Cardiac muscle cell (in vitro differentiated cells and primary cell): ENCODE data around the gene SPARC. TPM values are rescaled to one million over a fixed set of nuclear protein-coding genes. Genes with fewer than 3 reads are reported as not detected.
"Not testable (repeated sequence)": the region's sequence is repeated elsewhere in the genome, so short reads cannot be mapped to it uniquely, and the experiment has no call there.

Source experiments
- DNase-seq, 2 donors: peaks; one replicate each; pipeline versions ENCODE4 v3.0.0 to v3.0.0-alpha.2; 2010 to 2017; ENCODE audit warnings: low read depth in 1 of 2, low spot score in 1 of 2
- H3K27ac ChIP-seq: fragments of 200-600 bp; sonication (generic); 2 replicates; pipeline ENCODE4 v1.5.1; 2016
- H3K27me3 ChIP-seq: fragments of 200-600 bp; sonication (generic); 2 replicates; pipeline ENCODE4 v1.6.0; 2016; ENCODE audit warnings: control low read depth
- H3K36me3 ChIP-seq: fragments of 200-600 bp; sonication (generic); 2 replicates; pipeline ENCODE4 v1.5.1; 2016; ENCODE audit warnings: control low read depth
- H3K4me1 ChIP-seq: fragments of 200-600 bp; sonication (generic); 2 replicates; pipeline ENCODE4 v1.8.1; 2017; ENCODE audit warnings: low read depth, mild to moderate bottlenecking, mixed run types
- H3K4me3 ChIP-seq: fragments of 200-600 bp; sonication (generic); 2 replicates; pipeline ENCODE4 v1.5.1; 2016; ENCODE audit warnings: mild to moderate bottlenecking
- H3K9me3 ChIP-seq: fragments of 200-600 bp; sonication (generic); 2 replicates; pipeline ENCODE4 v1.5.1; 2017; ENCODE audit warnings: low read depth, mild to moderate bottlenecking, control low read depth
- CTCF ChIP-seq: IDR thresholded peaks from 2 replicates; pipeline ENCODE4 v1.5.1; 2012; ENCODE audit warnings: low read depth, mild to moderate bottlenecking, low read length
- polyA plus RNA-seq: library from polyadenylated mRNA; unstranded; fragments of >200 nt; fragmentation: Nextera tagmentation; extraction: Ambion mirVana; gene quantifications from 2 replicates; pipeline ENCODE4 v1.2.1, GENCODE V29; 2016
- total RNA-seq: library from RNA; depleted of rRNA; stranded (reverse); fragments of >200 nt; gene quantifications from 2 replicates; pipeline ENCODE4 v1.2.3, GENCODE V29; 2016

Gene SPARC
- total and polyA plus RNA-seq, 2 experiments from 2014 or later = 130 to 705 TPM

- Histone ChIP-seq H3K9me3 (no peaks in the 10 kb centered on the region), H3K4me1 (peaks cover 5% of the 10 kb centered on the region), H3K36me3 (no peaks in the 10 kb centered on the region), H3K27ac (no peak overlapping the region), H3K4me3 (no peak overlapping the region), H3K27me3 (no peaks in the 10 kb centered on the region)
- no peak for TF ChIP-seq CTCF
- DNase-seq = peak in 1 of 2 donors; percentile 91
These were observed 7.3 kb upstream of the SPARC start for GRCh38 chr5:151694035-151694485.

GRCh38 chr5:151692312-151692711 is 5.6 kb upstream of the SPARC start:
- H3K4me3 ChIP-seq = no peak overlapping the region
- no peaks in the 10 kb centered on the region for H3K36me3 ChIP-seq
- H3K27ac ChIP-seq = no peak overlapping the region
- no peaks in the 10 kb centered on the region for H3K9me3 ChIP-seq
- peaks cover 5% of the 10 kb centered on the region for H3K4me1 ChIP-seq
- TF ChIP-seq CTCF = no peak
- no peak for DNase-seq
- H3K27me3 ChIP-seq = no peaks in the 10 kb centered on the region

- TF ChIP-seq CTCF = no peak
- Histone ChIP-seq H3K27me3 (no peaks in the 10 kb centered on the region), H3K4me3 (no peak overlapping the region), H3K9me3 (no peaks in the 10 kb centered on the region), H3K27ac (no peak overlapping the region), H3K36me3 (no peaks in the 10 kb centered on the region), H3K4me1 (peaks cover 9% of the 10 kb centered on the region)
- no peak for DNase-seq
These were observed 5.0 kb upstream of the SPARC start for GRCh38 chr5:151691706-151692105.

- not testable (repeated sequence) for H3K27ac ChIP-seq, H3K36me3 ChIP-seq, DNase-seq, H3K27me3 ChIP-seq, H3K9me3 ChIP-seq, H3K4me3 ChIP-seq
- H3K4me1 ChIP-seq = peaks cover 17% of the 10 kb centered on the region
These were observed 2.9 kb upstream of the SPARC start for GRCh38 chr5:151689591-151689990.

- Histone ChIP-seq H3K4me3 (no peak overlapping the region), H3K4me1 (peaks cover 27% of the 10 kb centered on the region), H3K27ac (no peak overlapping the region), H3K36me3 (no peaks in the 10 kb centered on the region), H3K9me3 (no peaks in the 10 kb centered on the region), H3K27me3 (no peaks in the 10 kb centered on the region)
- DNase-seq = no peak
- TF ChIP-seq CTCF = no peak
These were observed 1.7 kb upstream of the SPARC start for GRCh38 chr5:151688436-151688835.

- Histone ChIP-seq H3K4me3 (peak overlapping the region; percentile 35), H3K27ac (peak overlapping the region; percentile 80), H3K4me1 (peaks cover 42% of the 10 kb centered on the region), H3K9me3 (no peaks in the 10 kb centered on the region), H3K27me3 (no peaks in the 10 kb centered on the region), H3K36me3 (no peaks in the 10 kb centered on the region)
- TF ChIP-seq CTCF = no peak
- peak in 1 of 2 donors; percentile 36 for DNase-seq
These were observed 704 bp downstream of the SPARC start for GRCh38 chr5:151685749-151686673.
